Activated gamma-delta T cell treated with anti-CD3 and anti-CD28 coated beads, Interleukin-2, amount 50 U/mL, for 16 hours (primary cell): Measurements from ENCODE around the gene CAMK1D.
"Not testable (repeated sequence)": the region's sequence is repeated elsewhere in the genome, so short reads cannot be mapped to it uniquely, and the experiment has no call there.

Source experiments
- DNase-seq: peaks from one replicate; pipeline ENCODE4 v3.0.0-alpha.2; 2020; ENCODE audit warnings: low read depth

Gene CAMK1D

GRCh38 chr10:12518024-12518423 is 168.7 kb downstream of the CAMK1D start:
- no peak for DNase-seq

- no peak for DNase-seq
Observed at GRCh38 chr10:12521423-12521822, 172.1 kb downstream of the CAMK1D start.

DNA sequence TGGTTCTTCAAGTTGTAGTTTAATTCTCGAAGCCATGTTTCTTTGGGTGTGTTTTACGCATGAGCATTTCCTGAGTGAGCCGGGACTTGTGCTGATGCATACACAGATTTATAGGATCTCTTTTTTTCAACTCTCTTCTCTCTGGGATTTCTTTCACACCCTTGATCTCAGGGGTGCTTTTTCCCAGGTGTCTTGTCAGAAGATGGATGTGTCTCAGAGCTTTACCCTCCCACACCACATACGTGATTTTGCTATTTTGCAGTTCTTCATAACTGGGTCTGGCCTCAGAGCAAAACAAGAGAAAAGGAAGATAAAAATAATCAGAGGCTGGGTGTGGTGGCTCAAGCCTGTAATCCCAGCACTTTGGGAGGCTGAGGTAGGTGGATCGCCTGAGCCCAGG is 177.0 kb downstream of the CAMK1D start:
- no peak for DNase-seq

DNA sequence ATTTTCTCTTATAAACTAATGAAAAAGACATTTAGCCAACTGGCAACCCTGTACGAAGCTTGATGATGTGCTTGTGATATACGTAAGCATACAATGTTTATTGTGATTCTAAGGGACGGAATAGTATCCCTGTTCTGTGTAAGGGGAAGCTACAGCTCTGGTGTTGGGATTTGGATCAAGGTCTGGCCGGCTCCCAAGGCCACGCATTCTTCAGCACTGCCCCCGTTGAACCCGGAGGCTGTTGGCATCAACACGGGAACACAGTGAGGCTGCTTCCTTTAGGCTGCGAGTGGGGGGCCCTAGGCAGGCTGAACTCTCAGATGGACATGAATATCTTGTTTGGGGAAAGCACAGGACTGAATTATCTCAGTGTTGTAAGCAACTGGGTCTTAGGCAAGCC is 180.6 kb downstream of the CAMK1D start:
- DNase-seq = no peak

DNA sequence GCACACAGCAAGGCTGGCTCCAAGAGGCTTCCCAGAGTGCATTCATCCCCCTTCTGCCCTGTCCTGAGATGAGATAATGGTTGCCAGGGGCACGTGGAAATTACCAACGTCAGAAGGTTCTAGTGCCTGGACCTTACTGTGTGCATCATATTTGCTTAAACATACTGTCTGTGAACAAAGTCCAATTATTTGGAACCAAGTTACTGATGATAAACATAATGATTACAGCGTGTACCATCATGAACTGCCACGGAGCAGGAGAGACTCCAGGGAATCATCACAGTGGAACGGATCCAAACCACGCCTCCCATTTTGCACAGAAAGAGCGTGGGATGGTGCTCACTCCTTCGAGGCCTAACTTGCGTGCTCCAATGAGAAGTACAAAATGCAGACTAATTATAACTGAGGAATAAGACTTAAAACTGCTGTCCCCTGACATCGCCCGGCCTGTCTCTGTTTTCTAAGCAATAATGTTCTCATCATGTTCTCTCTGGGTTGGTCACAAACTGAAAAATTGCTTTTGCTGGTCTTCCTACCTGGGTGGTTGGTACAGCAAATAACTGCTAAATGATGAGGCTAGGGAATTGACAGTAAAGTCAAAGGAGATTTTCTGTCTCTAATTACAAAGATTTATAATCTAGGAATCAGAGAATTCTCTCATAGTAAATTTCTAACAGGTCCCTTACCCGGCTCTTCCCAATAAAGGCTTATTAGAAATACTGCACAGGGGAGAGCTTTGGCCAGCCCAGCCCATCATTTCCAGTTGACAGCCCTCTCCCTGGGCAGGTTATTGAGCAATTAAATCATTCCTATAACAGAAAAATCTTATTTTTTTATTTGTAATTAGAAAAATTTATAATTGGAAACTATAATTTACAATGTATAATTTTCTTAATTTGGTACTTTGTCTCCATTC is 182.2 kb downstream of the CAMK1D start:
- DNase-seq = no peak

GRCh38 chr10:12533151-12533550 is 183.8 kb downstream of the CAMK1D start:
- DNase-seq = no peak

DNA sequence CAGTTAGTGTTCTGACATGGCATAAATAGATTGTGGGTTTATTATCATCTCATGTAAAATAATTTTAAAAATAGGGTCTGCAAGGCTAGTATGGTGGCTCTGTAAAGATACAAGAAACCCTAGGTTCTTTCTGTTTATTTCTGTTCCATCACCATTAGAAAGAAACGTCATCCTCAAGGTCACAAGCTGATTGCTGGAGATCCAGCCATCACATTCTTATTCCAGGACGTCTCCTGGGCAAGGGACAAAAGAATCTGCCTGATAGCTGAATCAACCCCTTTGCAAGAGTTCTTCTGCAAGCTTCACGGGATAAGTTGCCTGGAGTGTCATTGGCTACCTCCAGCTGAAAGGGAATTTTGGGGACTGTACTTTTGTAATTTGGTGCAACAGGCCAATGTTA is 184.4 kb downstream of the CAMK1D start:
- no peak for DNase-seq

GRCh38 chr10:12534824-12535223 is 185.5 kb downstream of the CAMK1D start:
- DNase-seq = no peak

DNA sequence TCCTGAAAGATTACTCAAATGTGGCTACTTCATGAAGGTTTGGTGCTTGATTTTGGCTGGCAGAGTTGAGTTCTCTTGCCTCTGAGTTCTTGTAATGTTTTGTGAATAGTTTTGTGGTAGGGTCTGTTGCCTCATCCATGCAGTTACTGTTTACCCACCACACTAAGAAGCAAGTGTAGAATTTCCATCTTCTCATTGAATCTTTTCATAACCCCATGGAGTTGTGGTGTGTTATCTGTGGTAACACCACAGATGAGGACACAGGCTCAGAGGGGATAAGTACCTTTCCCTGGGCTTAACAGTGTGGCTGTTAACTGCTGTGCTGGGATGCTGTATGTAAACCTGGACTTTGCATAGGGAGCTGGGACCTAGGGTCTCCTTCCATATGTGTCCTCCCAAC is 186.3 kb downstream of the CAMK1D start:
- no peak for DNase-seq

DNA sequence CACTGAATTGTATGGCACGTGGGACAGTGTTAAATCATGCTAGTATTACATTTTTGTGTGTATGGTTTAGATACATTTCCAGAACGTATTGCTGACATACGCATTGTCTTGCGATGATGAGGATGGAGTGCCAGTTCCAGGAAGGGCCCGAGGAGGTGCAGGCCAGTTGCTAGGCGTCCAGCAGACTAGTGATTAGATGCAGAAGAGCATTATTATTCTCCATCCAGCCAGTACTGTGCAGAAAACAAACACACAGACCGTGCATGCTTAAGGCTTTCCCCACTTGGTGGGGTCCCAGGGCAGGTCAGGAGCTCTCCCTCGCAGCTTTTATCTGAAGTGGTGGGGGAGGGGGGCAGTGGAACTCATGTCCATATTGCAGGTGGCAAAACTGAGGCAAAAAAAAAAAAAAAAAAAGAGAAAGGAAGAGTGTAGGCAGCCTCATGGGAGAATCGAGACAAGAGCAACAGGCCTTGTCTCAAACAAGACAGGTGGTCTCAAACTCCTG is 189.2 kb downstream of the CAMK1D start:
- DNase-seq = no peak

DNA sequence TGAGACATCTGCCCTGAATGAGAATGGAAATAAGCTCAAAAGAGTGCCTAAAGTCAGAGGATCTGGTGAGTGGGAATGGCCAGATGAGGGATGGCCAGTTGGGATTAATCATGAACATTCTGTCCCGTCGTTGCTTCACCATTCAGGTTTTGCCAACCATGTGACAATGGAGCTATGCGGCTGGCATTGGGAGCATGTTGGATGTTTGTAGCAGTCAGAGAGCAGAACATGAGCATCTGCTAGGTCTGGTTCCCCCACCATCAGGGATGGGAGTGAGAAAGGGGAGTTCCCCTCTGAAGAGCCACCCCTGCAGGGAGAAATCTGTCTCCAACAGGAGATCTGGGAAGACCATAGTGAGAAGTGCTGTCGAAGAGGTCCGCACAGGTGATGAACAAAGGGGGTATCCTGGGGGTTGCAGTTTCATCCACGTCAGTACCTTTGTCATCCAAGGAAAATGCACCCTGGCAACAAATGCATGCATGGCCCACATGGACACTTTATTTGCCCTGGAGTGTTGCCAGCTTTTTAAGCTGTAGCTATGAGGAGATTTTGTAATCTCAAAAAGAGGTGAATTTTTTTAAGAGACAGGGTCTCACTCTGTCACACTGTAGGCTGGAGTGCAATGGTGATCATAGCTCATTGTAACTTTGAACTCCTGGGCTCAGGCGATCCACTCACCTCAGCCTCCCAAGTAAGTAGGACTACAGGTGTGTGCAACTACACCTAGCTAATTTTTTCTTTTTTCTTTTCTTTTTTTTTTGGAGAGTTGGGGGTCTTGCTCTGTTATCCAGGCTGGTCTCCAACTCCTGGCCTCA is 190.2 kb downstream of the CAMK1D start:
- no peak for DNase-seq

GRCh38 chr10:12540341-12540781 is 191.0 kb downstream of the CAMK1D start:
- DNase-seq = no peak

DNA sequence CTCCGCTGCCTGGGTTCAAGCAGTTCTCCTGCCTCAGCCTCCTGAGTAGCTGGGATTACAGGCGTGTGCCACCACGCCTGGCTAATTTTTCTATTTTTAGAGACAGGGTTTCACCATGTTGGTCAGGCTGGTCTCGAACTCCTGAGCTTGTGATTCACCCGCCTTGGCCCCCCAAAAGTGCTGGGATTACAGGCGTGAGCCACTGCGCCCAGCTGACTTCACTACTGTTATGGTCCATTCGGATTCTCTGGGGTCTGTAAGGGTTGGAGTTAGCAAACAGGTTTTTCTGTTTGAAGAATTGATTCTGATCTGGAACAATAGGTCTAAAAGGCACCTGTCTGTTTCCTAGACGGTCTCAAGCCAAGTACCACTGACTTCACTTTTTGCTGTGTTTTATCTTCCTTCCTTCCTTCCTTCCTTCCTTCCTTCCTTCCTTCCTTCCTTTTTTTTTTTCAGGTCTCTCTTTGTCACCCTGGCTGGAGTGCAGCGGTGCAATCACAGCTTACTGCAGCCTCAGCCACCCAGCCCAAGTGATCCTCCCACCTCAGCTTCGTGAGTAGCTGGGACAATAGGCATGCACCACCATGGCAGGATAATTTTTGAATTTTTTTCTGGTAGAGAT is 192.2 kb downstream of the CAMK1D start:
- no peak for DNase-seq

- no peak for DNase-seq
Observed at GRCh38 chr10:12542133-12542670, 192.9 kb downstream of the CAMK1D start.

GRCh38 chr10:12543589-12543988 is 194.2 kb downstream of the CAMK1D start:
- DNase-seq = no peak

GRCh38 chr10:12546160-12546802 is 196.9 kb downstream of the CAMK1D start:
- DNase-seq = not testable (repeated sequence)

DNA sequence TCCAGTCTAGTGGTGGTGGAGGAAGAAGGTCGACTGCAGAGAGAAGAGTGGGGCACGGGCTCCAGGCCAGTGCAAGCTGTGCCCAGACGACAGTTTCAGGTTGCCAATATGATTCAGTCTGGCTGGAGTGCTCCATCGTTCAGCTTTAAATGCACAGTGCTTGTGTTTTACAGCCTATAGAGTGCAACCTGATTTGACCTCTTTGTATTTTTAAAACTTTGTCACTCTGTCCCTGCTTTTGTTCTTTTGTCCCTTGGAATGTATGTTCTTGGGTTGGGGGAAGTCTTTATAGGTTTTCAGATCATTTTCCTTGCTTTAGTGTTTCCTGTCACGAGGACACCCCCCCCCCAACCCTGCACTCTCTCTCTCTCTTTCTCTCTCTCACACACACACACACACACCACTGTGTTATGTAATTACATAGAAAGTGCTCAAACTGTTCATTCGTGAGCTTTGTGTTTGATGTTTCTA is 198.0 kb downstream of the CAMK1D start:
- DNase-seq = no peak

- no peak for DNase-seq
Observed at GRCh38 chr10:12549297-12549696, 199.9 kb downstream of the CAMK1D start.

DNA sequence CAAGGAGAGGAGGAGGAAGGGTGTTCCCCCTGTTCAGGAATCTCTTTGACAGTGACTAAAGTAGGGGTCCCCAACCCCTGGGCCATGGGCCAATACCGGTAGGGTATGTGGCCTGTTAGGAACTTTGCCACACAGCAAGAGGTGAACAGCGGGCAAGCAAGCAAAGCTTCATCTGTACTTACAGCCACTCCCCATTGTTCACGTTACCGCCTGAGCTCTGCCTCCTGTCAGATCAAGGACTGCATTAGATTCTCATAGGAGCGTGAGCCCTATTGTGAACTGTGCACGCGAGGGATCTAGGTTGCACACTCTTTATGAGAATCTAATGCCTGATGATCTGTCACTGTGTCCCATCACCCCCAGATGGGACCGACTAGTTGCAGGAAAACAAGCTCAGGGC is 201.6 kb downstream of the CAMK1D start:
- no peak for DNase-seq

DNA sequence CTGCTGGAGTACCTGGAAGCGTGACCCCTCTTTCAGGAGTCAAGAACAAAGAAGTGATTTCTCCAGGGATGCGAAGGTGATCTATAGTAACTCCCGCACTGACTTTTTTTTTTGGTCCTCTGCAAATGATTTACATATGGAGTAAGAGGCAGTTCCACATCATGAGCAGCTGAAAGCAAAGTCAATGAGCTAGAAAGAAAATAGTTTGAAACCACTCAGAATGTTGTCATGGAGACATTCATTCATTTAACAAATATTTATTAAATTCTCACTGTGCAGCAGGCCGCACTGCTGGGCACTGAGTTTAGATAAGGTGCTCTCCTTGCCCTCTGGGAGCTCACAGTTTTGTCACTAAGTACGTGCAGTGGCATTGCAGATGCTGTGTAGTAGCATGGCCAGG is 206.7 kb downstream of the CAMK1D start:
- DNase-seq = no peak

DNA sequence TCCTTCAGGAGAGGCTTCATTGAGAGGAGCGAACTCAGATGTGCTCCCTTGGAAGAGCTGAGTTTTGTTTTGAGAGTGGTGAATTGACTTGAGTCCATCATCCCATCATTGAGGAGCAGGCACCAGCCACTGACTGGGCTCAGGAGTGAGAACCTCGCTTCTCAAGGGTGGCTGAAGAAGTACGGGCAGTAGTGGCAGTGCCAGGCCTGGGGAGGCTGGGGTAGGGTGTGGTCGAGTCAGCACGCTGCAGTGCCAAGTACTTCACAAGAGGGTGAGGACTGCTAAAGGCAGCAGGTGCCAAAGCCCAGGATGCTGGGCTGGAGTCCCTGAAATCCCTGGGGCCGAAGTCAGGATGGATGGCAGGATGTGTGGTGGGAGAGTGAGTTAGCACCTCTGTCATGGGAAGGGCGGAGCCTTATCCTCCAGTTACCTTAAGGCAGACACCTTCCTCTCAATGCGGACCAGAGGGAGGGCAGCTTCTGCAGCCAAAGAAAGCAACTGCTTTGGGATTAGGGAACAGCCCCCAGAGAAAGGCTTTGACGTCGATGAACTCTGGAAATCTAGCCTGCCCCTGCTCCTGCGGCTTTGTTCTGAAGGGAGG is 210.3 kb downstream of the CAMK1D start:
- DNase-seq = no peak
